ENCODE results near the gene ARHGAP10.

Gene ARHGAP10

DNA sequence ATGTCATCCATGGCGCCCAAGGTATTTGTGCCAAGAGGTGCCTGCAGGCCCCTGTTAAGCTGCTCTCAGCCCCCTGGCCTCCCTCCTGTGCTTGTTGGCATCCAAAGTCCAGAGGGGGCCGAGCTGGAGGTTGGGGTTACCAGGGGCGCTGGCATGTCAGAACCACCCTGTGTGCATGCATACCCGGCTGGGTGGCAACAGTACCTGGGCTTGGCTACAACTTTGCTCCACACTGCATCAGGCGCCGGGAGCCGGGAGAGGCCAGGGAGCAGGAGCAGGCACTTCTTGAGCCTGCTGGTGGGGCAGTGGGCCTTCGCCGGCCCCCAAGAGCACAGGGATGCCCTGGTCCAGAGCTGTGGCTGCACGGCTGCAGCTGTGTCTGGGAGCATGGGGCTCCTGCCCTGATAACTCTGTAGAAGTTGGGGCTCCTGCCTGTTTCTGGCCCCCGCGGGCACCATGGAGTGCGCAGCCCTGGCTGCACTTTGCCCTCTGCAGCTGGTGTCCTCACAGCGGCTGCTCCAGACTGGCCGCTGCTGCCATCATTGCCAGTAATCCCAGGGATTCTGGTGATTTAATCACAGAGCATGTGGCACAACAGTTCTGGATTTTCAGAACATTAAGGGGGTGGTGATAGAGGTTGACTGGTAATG lies 130.3 kb downstream of the ARHGAP10 start:
- TF ChIP-seq CTCF (IDR thresholded peaks at IDR 0.05): no peak
- Histone ChIP-seq H3K4me1 (ENCODE audit: control insufficient read depth in 1 of 2, insufficient read depth in 1 of 2, low read depth in 1 of 2, low read length in 1 of 2) (no peaks in the 10 kb centered on the region), H3K27ac (no peak overlapping the region), H3K9me3 (no peaks in the 10 kb centered on the region), H3K4me3 (ENCODE audit: low read depth in 1 of 2, low read length in 1 of 2) (no peak overlapping the region), H3K36me3 (no peaks in the 10 kb centered on the region), H3K27me3 (no peaks in the 10 kb centered on the region)

GRCh38 chr4:147863111-147863747 lies 131.3 kb downstream of the ARHGAP10 start:
- Histone ChIP-seq H3K27ac (no peak overlapping the region), H3K4me1 (ENCODE audit: control insufficient read depth in 1 of 2, insufficient read depth in 1 of 2, low read depth in 1 of 2, low read length in 1 of 2) (no peaks in the 10 kb centered on the region), H3K9me3 (no peaks in the 10 kb centered on the region), H3K27me3 (no peaks in the 10 kb centered on the region), H3K4me3 (ENCODE audit: low read depth in 1 of 2, low read length in 1 of 2) (no peak overlapping the region), H3K36me3 (no peaks in the 10 kb centered on the region)
- no peak for TF ChIP-seq CTCF (IDR thresholded peaks at IDR 0.05)

- H3K9me3 ChIP-seq: no peaks in the 10 kb centered on the region
- no peaks in the 10 kb centered on the region for H3K36me3 ChIP-seq
- H3K4me3 ChIP-seq (ENCODE audit: low read depth in 1 of 2, low read length in 1 of 2): no peak overlapping the region
- no peak overlapping the region for H3K27ac ChIP-seq
- TF ChIP-seq CTCF (IDR thresholded peaks at IDR 0.05): no peak
- H3K27me3 ChIP-seq: no peaks in the 10 kb centered on the region
- H3K4me1 ChIP-seq (ENCODE audit: control insufficient read depth in 1 of 2, insufficient read depth in 1 of 2, low read depth in 1 of 2, low read length in 1 of 2): no peaks in the 10 kb centered on the region
These were observed 132.1 kb downstream of the ARHGAP10 start for GRCh38 chr4:147863808-147864472.

GRCh38 chr4:147864607-147865006 lies 132.7 kb downstream of the ARHGAP10 start:
- Histone ChIP-seq H3K27ac (no peak overlapping the region), H3K4me1 (ENCODE audit: control insufficient read depth in 1 of 2, insufficient read depth in 1 of 2, low read depth in 1 of 2, low read length in 1 of 2) (no peaks in the 10 kb centered on the region), H3K27me3 (no peaks in the 10 kb centered on the region), H3K4me3 (ENCODE audit: low read depth in 1 of 2, low read length in 1 of 2) (no peak overlapping the region), H3K9me3 (no peaks in the 10 kb centered on the region), H3K36me3 (no peaks in the 10 kb centered on the region)
- TF ChIP-seq CTCF (IDR thresholded peaks at IDR 0.05): no peak

DNA sequence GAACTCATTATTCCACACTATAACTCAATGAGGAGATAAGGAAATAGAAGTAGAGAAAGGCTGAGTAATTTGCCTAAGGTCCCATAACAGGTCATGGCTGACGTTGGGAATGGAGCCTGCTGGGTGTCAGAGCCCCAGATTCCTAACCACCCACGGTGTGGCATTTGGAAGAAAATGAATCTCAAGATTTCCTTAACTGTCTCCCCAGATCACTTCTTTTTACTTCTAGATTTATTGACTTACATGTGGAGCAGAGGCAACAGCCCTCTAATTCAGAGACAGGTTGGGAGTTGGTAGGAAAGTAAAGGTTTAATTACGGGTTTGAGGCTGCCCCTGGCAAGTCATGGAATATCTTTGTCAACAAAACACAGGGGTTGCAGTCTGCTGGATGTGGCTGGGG lies 134.0 kb downstream of the ARHGAP10 start:
- Histone ChIP-seq H3K4me1 (ENCODE audit: control insufficient read depth in 1 of 2, insufficient read depth in 1 of 2, low read depth in 1 of 2, low read length in 1 of 2) (no peaks in the 10 kb centered on the region), H3K9me3 (no peaks in the 10 kb centered on the region), H3K4me3 (ENCODE audit: low read depth in 1 of 2, low read length in 1 of 2) (no peak overlapping the region), H3K36me3 (no peaks in the 10 kb centered on the region), H3K27ac (no peak overlapping the region), H3K27me3 (no peaks in the 10 kb centered on the region)
- TF ChIP-seq CTCF (IDR thresholded peaks at IDR 0.05): no peak

Data from neutrophil (primary cell).